A549 (cell line): ENCODE measurements around the gene SEMA6B. TPM values are rescaled to one million over a fixed set of nuclear protein-coding genes. Genes with fewer than 3 reads are reported as not detected.

Experiments
- ATAC-seq, 2 experiments: fragments of 200-7000 bp in 1 of 2; fragments of >200 bp in 1 of 2; cut with Nextera tagmentation in 1 of 2; cut with Tn5 transposase in 1 of 2; 3 replicates each; pipeline versions ENCODE4 v1.8.0 to v1.9.1; 2018 to 2020; ENCODE audit warnings: mild to moderate bottlenecking in 1 of 2, moderate library complexity in 1 of 2
- CTCF ChIA-PET: fragments of 300-600 bp; sonication (Branson Sonifier 250); formaldehyde crosslinking; extraction: SDS; loops from one replicate; lab custom pipeline; 2021; ENCODE audit warnings: antibody characterized with exemption, inconsistent platforms; lab: Yijun Ruan, JAX
- POLR2A ChIA-PET: fragments of 350-600 bp; formaldehyde crosslinking; extraction: SDS; loops from one replicate; lab custom pipeline; 2021; ENCODE audit warnings: antibody characterized with exemption, inconsistent platforms; lab: Yijun Ruan, JAX
- DNase-seq, 2 experiments: peaks; one replicate each; pipeline versions ENCODE4 v3.0.0 to v3.0.0-alpha.2; 2011 to 2016; ENCODE audit warnings: low read depth in 1 of 2, low spot score in 1 of 2
- FAIRE-seq: peaks from 2 replicates; lab custom pipeline; 2011; peaks lifted over from hg19 to GRCh38; lab: Jason Lieb, UNC
- H3K27ac ChIP-seq, 2 experiments: fragments of >200 bp; sonication (Bioruptor Twin); formaldehyde crosslinking; 3 replicates each; pipeline ENCODE4 v1.5.1; 2016 to 2017
- H3K4me1 ChIP-seq: fragments of >200 bp; sonication (Bioruptor Twin); formaldehyde crosslinking; 3 replicates; pipeline ENCODE4 v1.6.1; 2016
- H3K4me2 ChIP-seq: fragments of >200 bp; sonication (Bioruptor Twin); formaldehyde crosslinking; 3 replicates; pipeline ENCODE4 v1.6.1; 2016
- H3K4me3 ChIP-seq: fragments of >200 bp; sonication (Bioruptor Twin); formaldehyde crosslinking; 3 replicates; pipeline ENCODE4 v1.5.1; 2016
- H3K9me3 ChIP-seq: fragments of >200 bp; sonication (Bioruptor Twin); formaldehyde crosslinking; 3 replicates; pipeline ENCODE4 v1.6.1; 2016
- ATOH8 ChIP-seq: fragments of 250-450 bp; sonication (Bioruptor Pico); IDR thresholded peaks from 2 replicates; pipeline ENCODE4 v1.5.0; 2020; ENCODE audit warnings: low read depth, mild to moderate bottlenecking, moderate library complexity
- CEBPB ChIP-seq, 2 experiments: fragments of >200 bp in 1 of 2; sonication (Bioruptor Twin) in 1 of 2; formaldehyde crosslinking in 1 of 2; IDR thresholded peaks; 2 replicates each; pipeline ENCODE4 v1.6.1; 2012 to 2016
- E2F6 ChIP-seq: IDR thresholded peaks from 2 replicates; pipeline ENCODE4 v1.6.1; 2012; ENCODE audit warnings: low read depth, borderline replicate concordance
- EHF ChIP-seq: fragments of 250-450 bp; sonication (Bioruptor Pico); IDR thresholded peaks from 2 replicates; pipeline ENCODE4 v1.5.0; 2020; ENCODE audit warnings: mild to moderate bottlenecking
- ELK1 ChIP-seq: fragments of 150-350 bp; IDR thresholded peaks from 2 replicates; pipeline ENCODE4 v1.6.1; 2014; ENCODE audit warnings: low read depth, mild to moderate bottlenecking, low read length
- ESRRA ChIP-seq: fragments of 150-350 bp; IDR thresholded peaks from 2 replicates; pipeline ENCODE4 v1.6.1; 2014; ENCODE audit warnings: mild to moderate bottlenecking, low read length, borderline replicate concordance
- FOSB ChIP-seq: fragments of 250-450 bp; sonication (Bioruptor Pico); IDR thresholded peaks from 2 replicates; pipeline ENCODE4 v1.5.0; 2020; ENCODE audit warnings: mild to moderate bottlenecking, moderate library complexity
- FOXS1 ChIP-seq: fragments of 250-450 bp; sonication (Bioruptor Pico); IDR thresholded peaks from 2 replicates; pipeline ENCODE4 v1.5.0; 2020; ENCODE audit warnings: mild to moderate bottlenecking, moderate library complexity
- HOXB13 ChIP-seq: fragments of 250-450 bp; sonication (Bioruptor Pico); IDR thresholded peaks from 2 replicates; pipeline ENCODE4 v1.5.0; 2020; ENCODE audit warnings: low read depth, mild to moderate bottlenecking, moderate library complexity
- JUNB ChIP-seq: fragments of >200 bp; sonication (Bioruptor Twin); formaldehyde crosslinking; IDR thresholded peaks from 2 replicates; pipeline ENCODE4 v1.6.1; 2016
- KDM5A ChIP-seq: fragments of 200-600 bp; sonication (generic); IDR thresholded peaks from 2 replicates; pipeline ENCODE4 v1.6.1; 2016; ENCODE audit warnings: antibody characterized with exemption, mild to moderate bottlenecking
- NR3C1 ChIP-seq: fragments of >200 bp; sonication (Bioruptor Twin); formaldehyde crosslinking; IDR thresholded peaks from 3 replicates; pipeline ENCODE4 v1.6.1; 2017
- POLR2A ChIP-seq: IDR thresholded peaks from 2 replicates; pipeline ENCODE4 v1.6.1; 2012; ENCODE audit warnings: mild to moderate bottlenecking, low read length
- POLR2AphosphoS2 ChIP-seq: conservative IDR thresholded peaks from 2 replicates; pipeline ENCODE4 v1.6.1; 2012; ENCODE audit warnings: low read length, improper control_type of control experiment, inconsistent platforms
- RAD21 ChIP-seq, 2 experiments: fragments of >200 bp in 1 of 2; sonication (Bioruptor Twin) in 1 of 2; formaldehyde crosslinking in 1 of 2; IDR thresholded peaks in 1 of 2; conservative IDR thresholded peaks in 1 of 2; 2 replicates in 1 of 2; 3 replicates in 1 of 2; pipeline ENCODE4 v1.6.1; 2012 to 2018; ENCODE audit warnings: inconsistent platforms in 1 of 2
- RARB ChIP-seq: fragments of 250-450 bp; sonication (Bioruptor Pico); IDR thresholded peaks from 2 replicates; pipeline ENCODE4 v1.8.0; 2021; ENCODE audit warnings: mild to moderate bottlenecking, moderate library complexity
- RCOR1 ChIP-seq: fragments of 150-350 bp; IDR thresholded peaks from 2 replicates; pipeline ENCODE4 v1.6.1; 2014; ENCODE audit warnings: antibody characterized with exemption, low read length, low read depth
- REST ChIP-seq: fragments of 200-600 bp; sonication (generic); IDR thresholded peaks from 2 replicates; pipeline ENCODE4 v1.6.1; 2016; ENCODE audit warnings: antibody characterized with exemption, mild to moderate bottlenecking, moderate library complexity
- TP53 ChIP-seq: fragments of 250-450 bp; sonication (Bioruptor Pico); IDR thresholded peaks from 2 replicates; pipeline ENCODE4 v1.5.0; 2021; ENCODE audit warnings: mild to moderate bottlenecking, moderate library complexity
- ZFP36 ChIP-seq: fragments of 450-650 bp; IDR thresholded peaks from 2 replicates; pipeline ENCODE4 v1.6.1; 2014; ENCODE audit warnings: borderline replicate concordance; ENCODE audit not compliant: partially characterized antibody
- ZSCAN20 ChIP-seq: fragments of 250-450 bp; sonication (Bioruptor Pico); IDR thresholded peaks from 2 replicates; pipeline ENCODE4 v1.8.0; 2022; ENCODE audit warnings: mild to moderate bottlenecking, moderate library complexity
- WGBS: methylation state at CpG from one replicate; pipeline ENCODE4 v1.1.6; 2017; ENCODE audit errors: missing lambda C conversion rate; 5-methylcytosine and 5-hydroxymethylcytosine counted together
- polyA plus RNA-seq, 4 experiments: library from polyadenylated mRNA; depleted of rRNA in 3 of 4; stranded (reverse); fragments of >200 nt; fragmentation: RNase III in 1 of 4; extraction: RNeasy Plus Mini Kit Qiagen cat#74134 plus additional on column Dnase treatment in 1 of 4; gene quantifications; 2 replicates in 3 of 4; 3 replicates in 1 of 4; pipeline ENCODE4 v1.2.3, GENCODE V29; 2011 to 2017

SEMA6B gene
- polyA plus RNA-seq, 2 of the 4 experiments (the other 2 are of a cell fraction), result 5.7 to 9.0 TPM

- Histone ChIP-seq H3K4me3 (no peak overlapping the region), H3K4me1 (peaks cover 8% of the 10 kb centered on the region), H3K9me3 (no peaks in the 10 kb centered on the region), H3K4me2 (no peak overlapping the region), H3K27ac (no peak overlapping the region)
- ATAC-seq, result no peak
- DNase-seq, result no peak
- 70% methylated on average over 9 of the region's 18 CpGs for WGBS
- ChIA-PET CTCF (interaction anchor here (2.1 to 2.4 kb wide), 2 partner anchors 28 to 84 kb away, joined by 5 to 6 read pairs; no protein-coding TSS in a partner anchor), POLR2A (no interaction called here)
- FAIRE-seq, result no peak
- TF ChIP-seq POLR2A (no peak), ESRRA (no peak), RAD21 (conservative IDR thresholded peaks at IDR 0.05 in 1 of 2, IDR thresholded peaks at IDR 0.05 in 1 of 2) (no peak), ZFP36 (no peak), REST (no peak), ZSCAN20 (CRISPR knock-in tag) (no peak), RARB (no peak), KDM5A (no peak), E2F6 (no peak), EHF (CRISPR knock-in tag) (no peak), HOXB13 (no peak), JUNB (no peak), NR3C1 (no peak), TP53 (CRISPR knock-in tag) (no peak), ELK1 (no peak), FOSB (CRISPR knock-in tag) (no peak), POLR2AphosphoS2 (no peak), CEBPB (IDR thresholded peaks at IDR 0.05) (no peak), RCOR1 (no peak), FOXS1 (CRISPR knock-in tag) (no peak)
These were observed 7.0 kb downstream of the SEMA6B start for GRCh38 chr19:4552525-4552819.

GRCh38 chr19:4550479-4551050 lies 8.9 kb downstream of the SEMA6B start:
- POLR2A ChIA-PET, result no interaction called here

More at GRCh38 chr19:4550479-4551050, 8.9 kb downstream of the SEMA6B start:
- no peak overlapping the region for H3K4me3 ChIP-seq
- no peak overlapping the region for H3K27ac ChIP-seq
- CTCF ChIA-PET, result interaction anchor here (1.0 to 2.4 kb wide), 2 partner anchors 82 to 86 kb away, joined by 3 to 6 read pairs; no protein-coding TSS in a partner anchor
- WGBS, result 90% methylated on average over 24 of the region's 26 CpGs
- H3K4me1 ChIP-seq, result peaks cover 4% of the 10 kb centered on the region; the same call in 1 of the 3 replicates
- H3K9me3 ChIP-seq, result no peaks in the 10 kb centered on the region
- TF ChIP-seq FOSB (CRISPR knock-in tag) (no peak), ATOH8 (no peak)
- FAIRE-seq, result no peak
- no peak for ATAC-seq
- H3K4me2 ChIP-seq, result no peak overlapping the region
- no peak for DNase-seq
